Astrocyte of the spinal cord (primary cell): ENCODE data around the gene SDSL.

ENCODE experiments used
- DNase-seq: peaks from one replicate; pipeline ENCODE4 v3.0.0; 2011; ENCODE audit warnings: low read depth, low spot score
- H3K4me3 ChIP-seq: 2 replicates; pipeline ENCODE4 v1.5.1; 2011; ENCODE audit warnings: low read depth, mild to moderate bottlenecking, low read length, moderate library complexity
- CTCF ChIP-seq: IDR thresholded peaks from 2 replicates; pipeline ENCODE4 v1.5.1; 2012; ENCODE audit warnings: low read depth, mild to moderate bottlenecking, low read length, inconsistent platforms
- in situ Hi-C: cut with HindIII; loops from 2 replicates; pipeline ENCODE4 v1.10.0; 2017; ENCODE audit warnings: low sequenced_read_pairs

The SDSL gene

GRCh38 chr12:113399490-113399889 lies 22.7 kb upstream of the SDSL start:
- no peak overlapping the region for H3K4me3 ChIP-seq
- TF ChIP-seq CTCF = no peak
- in situ Hi-C loops = no loop called here
- DNase-seq = no peak

GRCh38 chr12:113400362-113400761 lies 21.8 kb upstream of the SDSL start:
- no peak for DNase-seq
- in situ Hi-C loops = no loop called here
- H3K4me3 ChIP-seq = no peak overlapping the region
- no peak for TF ChIP-seq CTCF

GRCh38 chr12:113401066-113402000 lies 20.8 kb upstream of the SDSL start:
- DNase-seq = no peak
- H3K4me3 ChIP-seq = no peak overlapping the region
- TF ChIP-seq CTCF = no peak
- in situ Hi-C loops = no loop called here

GRCh38 chr12:113402586-113403260 lies 19.5 kb upstream of the SDSL start:
- H3K4me3 ChIP-seq = no peak overlapping the region
- DNase-seq = no peak
- TF ChIP-seq CTCF = no peak
- in situ Hi-C loops = no loop called here

- in situ Hi-C loops = no loop called here
- no peak within 1 kb of the TSS for H3K4me3 ChIP-seq
- no peak for TF ChIP-seq CTCF
- peak; percentile 28 for DNase-seq
Observed at GRCh38 chr12:113403435-113404415, 18.5 kb upstream of the SDSL start, which contains the start of gene SDS. Gene SDS, minus strand, starts transcription at chr12:113403887. Its CDS starts 4,179 bp downstream, at chr12:113399708.

GRCh38 chr12:113405694-113406093 lies 16.5 kb upstream of the SDSL start:
- no peak for TF ChIP-seq CTCF
- no peak for DNase-seq
- no peak overlapping the region for H3K4me3 ChIP-seq
- in situ Hi-C loops = no loop called here
